GM12892 (cell line): Measurements from ENCODE around the gene KRTAP5-4.

Experiments used
- DNase-seq: peaks from one replicate; pipeline ENCODE4 v3.0.0; 2011; ENCODE audit not compliant: insufficient read length
- FAIRE-seq: peaks from 2 replicates; lab custom pipeline; 2011; peaks lifted over from hg19 to GRCh38; lab: Jason Lieb, UNC
- POLR2A ChIP-seq: IDR thresholded peaks from 2 replicates; pipeline ENCODE4 v1.6.1; 2011; ENCODE audit warnings: low read depth, low read length, control low read depth
- POLR2AphosphoS5 ChIP-seq: IDR thresholded peaks from 2 replicates; pipeline ENCODE4 v1.6.1; 2011; ENCODE audit warnings: low read depth, low read length, control low read depth
- TAF1 ChIP-seq: IDR thresholded peaks from 2 replicates; pipeline ENCODE4 v1.6.1; 2011; ENCODE audit warnings: low read depth, mild to moderate bottlenecking, control low read depth, low read length, borderline replicate concordance

Gene KRTAP5-4

GRCh38 chr11:1642288-1643145, 20.6 kb upstream of the KRTAP5-4 start:
- no peak for TF ChIP-seq TAF1
- TF ChIP-seq POLR2A, result no peak
- no peak for TF ChIP-seq POLR2AphosphoS5
- FAIRE-seq (no peak), DNase-seq (no peak)

- TF ChIP-seq POLR2AphosphoS5, result no peak
- no peak for TF ChIP-seq POLR2A
- no peak for TF ChIP-seq TAF1
- no peak for FAIRE-seq
- DNase-seq, result no peak
These were observed 19.2 kb upstream of the KRTAP5-4 start for GRCh38 chr11:1641096-1641495.

DNA sequence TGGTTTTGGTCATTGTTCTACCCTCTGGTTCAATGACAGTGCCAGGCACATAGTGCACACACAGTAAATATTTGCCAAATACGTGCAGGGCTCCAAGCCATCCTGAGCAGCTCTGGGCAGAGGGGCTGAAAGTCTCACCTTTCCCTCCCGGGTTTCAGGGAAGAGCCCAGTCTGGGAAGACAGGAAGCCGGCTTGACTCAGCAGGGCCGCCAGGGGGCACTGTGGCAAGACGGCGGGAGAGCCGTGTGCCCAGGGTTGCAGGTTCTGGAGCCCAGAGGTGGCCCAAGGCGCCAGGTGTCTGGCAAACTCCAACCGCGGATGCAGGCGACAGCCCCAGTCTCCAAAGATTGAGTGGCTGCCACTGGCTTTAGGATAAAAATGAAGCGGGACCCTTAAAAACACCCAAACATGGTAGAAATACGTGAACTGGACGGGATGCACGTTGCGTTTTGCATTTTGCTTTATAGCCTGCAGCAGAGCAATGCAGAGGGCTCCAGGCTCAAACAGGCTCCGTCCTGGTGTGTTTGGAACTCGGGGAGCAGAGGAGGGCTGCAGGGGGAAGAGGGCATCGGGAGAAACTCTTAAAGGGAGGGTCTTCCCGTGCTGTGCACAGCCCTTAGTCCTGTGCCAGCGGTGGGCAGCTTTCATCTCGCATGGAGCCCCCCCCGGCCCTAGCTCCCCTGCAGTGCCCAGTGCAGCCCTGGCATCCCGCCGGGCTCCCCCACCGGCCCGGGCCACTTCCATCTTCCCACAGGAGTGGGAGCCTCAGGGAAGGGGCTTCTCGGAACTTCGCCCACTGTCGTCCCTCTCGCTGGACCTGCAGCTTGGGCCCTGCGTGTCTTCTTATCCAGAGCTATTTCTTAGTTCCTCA, 18.4 kb upstream of the KRTAP5-4 start:
- TF ChIP-seq POLR2AphosphoS5 (no peak), POLR2A (no peak), TAF1 (no peak)
- DNase-seq, result peak; percentile 60

DNA sequence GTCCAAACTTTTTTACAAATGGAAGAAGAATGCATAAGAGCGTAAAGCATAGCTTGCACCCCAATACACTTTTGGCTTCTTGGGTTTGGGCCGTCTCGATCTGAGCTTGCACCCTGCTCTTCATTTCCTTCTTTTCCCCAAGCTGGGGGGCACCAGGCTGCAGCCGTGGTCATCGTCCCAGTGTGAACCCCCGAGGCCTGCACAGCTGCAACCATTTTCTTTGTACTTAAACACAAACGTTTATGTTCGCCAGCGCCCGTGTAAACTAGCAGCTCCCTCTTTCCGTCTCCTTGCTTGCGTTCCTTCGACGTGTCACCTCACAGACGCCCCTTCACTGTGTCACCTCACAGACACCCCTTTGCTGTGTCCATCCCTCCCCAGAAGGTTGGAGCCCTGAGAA, 17.7 kb upstream of the KRTAP5-4 start:
- FAIRE-seq, result no peak
- TF ChIP-seq POLR2A (no peak), POLR2AphosphoS5 (no peak), TAF1 (no peak)
- DNase-seq, result no peak

More for the DNA sequence above, 18.4 kb upstream of the KRTAP5-4 start:
- FAIRE-seq, result peak; percentile 40

- FAIRE-seq (no peak), DNase-seq (no peak)
- no peak for TF ChIP-seq POLR2A
- no peak for TF ChIP-seq TAF1
- TF ChIP-seq POLR2AphosphoS5, result no peak
These were observed 17.2 kb upstream of the KRTAP5-4 start for GRCh38 chr11:1639102-1639620.

- no peak for DNase-seq
- TF ChIP-seq TAF1, result no peak
- no peak for TF ChIP-seq POLR2A
- no peak for FAIRE-seq
These were observed 16.4 kb upstream of the KRTAP5-4 start for GRCh38 chr11:1638344-1638743.

DNA sequence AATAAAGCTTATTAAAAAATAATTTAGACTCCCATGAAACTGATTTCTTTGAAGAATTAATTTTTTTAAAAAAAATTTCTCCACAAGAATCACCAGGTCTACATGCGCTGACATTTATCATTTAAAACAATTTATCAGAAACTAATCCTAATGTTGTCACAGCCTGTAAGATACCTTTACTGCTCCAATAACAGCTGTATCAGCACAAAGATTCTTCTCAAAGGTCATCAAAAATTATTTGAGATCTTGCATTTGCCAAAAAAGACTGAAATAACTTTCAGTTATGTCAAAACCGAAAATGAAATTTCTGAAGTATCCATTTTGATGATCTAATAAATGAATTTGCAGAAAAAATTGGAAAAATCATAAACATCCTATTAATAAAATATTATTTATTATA, 15.7 kb upstream of the KRTAP5-4 start:
- TF ChIP-seq TAF1 (no peak), POLR2AphosphoS5 (no peak), POLR2A (no peak)
- FAIRE-seq (no peak), DNase-seq (no peak)

- TF ChIP-seq POLR2AphosphoS5, result no peak
- no peak for TF ChIP-seq POLR2A
- TF ChIP-seq TAF1, result no peak
- DNase-seq (no peak), FAIRE-seq (no peak)
These were observed 14.5 kb upstream of the KRTAP5-4 start for GRCh38 chr11:1636291-1636950.

GRCh38 chr11:1633864-1634263, 11.9 kb upstream of the KRTAP5-4 start:
- no peak for TF ChIP-seq POLR2AphosphoS5
- TF ChIP-seq POLR2A, result no peak
- no peak for TF ChIP-seq TAF1

GRCh38 chr11:1632053-1632714, 10.2 kb upstream of the KRTAP5-4 start:
- TF ChIP-seq POLR2A (no peak), POLR2AphosphoS5 (no peak), TAF1 (no peak)
- DNase-seq (no peak), FAIRE-seq (no peak)

More at GRCh38 chr11:1633864-1634263, 11.9 kb upstream of the KRTAP5-4 start:
- FAIRE-seq, result no peak
- DNase-seq, result no peak

- DNase-seq (no peak), FAIRE-seq (no peak)
- no peak for TF ChIP-seq POLR2AphosphoS5
- TF ChIP-seq TAF1, result no peak
- no peak for TF ChIP-seq POLR2A
These were observed 9.2 kb upstream of the KRTAP5-4 start for GRCh38 chr11:1631066-1631568.
